Fibroblast of pulmonary artery (primary cell): ENCODE data around the gene OTUD3.
A peak's percentile ranks its signal among the peaks of the same experiment; 100 is the strongest.

ENCODE experiments used
- DNase-seq: peaks from one replicate; pipeline ENCODE4 v3.0.0-alpha.2; 2010; ENCODE audit warnings: low read depth
- H3K4me3 ChIP-seq: replicated peaks from 2 replicates; pipeline ENCODE4 v1.5.1; 2011; ENCODE audit warnings: low read depth, mild to moderate bottlenecking, control low read depth, low read length, moderate library complexity
- TF ChIP-seq, protein P1 (sequence below): IDR thresholded peaks from 2 replicates; pipeline ENCODE4 v1.5.1; 2011; ENCODE audit warnings: mild to moderate bottlenecking, control low read depth, low read length, inconsistent platforms; ENCODE audit errors: missing control alignments

Gene OTUD3

GRCh38 chr1:19918057-19918456 is 35.9 kb downstream of the OTUD3 start:
- no peak overlapping the region for H3K4me3 ChIP-seq
- peak; percentile 89 for DNase-seq
- TF ChIP-seq, protein P1, sequence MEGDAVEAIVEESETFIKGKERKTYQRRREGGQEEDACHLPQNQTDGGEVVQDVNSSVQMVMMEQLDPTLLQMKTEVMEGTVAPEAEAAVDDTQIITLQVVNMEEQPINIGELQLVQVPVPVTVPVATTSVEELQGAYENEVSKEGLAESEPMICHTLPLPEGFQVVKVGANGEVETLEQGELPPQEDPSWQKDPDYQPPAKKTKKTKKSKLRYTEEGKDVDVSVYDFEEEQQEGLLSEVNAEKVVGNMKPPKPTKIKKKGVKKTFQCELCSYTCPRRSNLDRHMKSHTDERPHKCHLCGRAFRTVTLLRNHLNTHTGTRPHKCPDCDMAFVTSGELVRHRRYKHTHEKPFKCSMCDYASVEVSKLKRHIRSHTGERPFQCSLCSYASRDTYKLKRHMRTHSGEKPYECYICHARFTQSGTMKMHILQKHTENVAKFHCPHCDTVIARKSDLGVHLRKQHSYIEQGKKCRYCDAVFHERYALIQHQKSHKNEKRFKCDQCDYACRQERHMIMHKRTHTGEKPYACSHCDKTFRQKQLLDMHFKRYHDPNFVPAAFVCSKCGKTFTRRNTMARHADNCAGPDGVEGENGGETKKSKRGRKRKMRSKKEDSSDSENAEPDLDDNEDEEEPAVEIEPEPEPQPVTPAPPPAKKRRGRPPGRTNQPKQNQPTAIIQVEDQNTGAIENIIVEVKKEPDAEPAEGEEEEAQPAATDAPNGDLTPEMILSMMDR = peak; percentile 94

DNA sequence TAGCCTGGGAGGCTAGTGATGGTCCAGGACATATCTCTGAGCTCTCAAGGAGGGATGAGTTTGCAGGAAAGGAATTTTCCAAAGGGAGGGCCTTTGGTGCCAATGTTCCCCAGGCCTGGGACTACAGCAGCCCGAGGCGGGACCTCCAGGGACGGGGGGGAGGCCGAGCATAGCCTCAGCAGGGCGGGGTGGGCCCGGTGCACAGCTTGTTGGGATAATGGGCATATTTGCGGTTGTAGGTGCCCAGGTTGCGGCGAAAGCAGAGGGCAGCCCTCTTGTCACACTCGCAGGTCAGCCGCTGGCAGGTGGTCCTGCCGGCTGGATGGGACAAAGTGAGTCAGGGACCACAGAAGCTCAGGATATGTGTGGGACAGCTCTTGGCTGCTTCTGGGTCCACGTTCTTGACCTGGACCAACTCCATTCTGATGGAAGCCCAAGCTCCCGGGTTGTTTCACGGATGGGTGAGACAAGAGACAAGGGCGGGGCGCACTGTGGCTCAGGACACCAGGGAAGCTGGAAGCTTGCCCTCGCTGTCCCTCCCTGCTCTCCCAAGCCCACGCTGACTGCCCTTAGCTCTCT is 38.0 kb downstream of the OTUD3 start:
- H3K4me3 ChIP-seq = no peak overlapping the region
- TF ChIP-seq, protein P1 = no peak
- DNase-seq = no peak

- TF ChIP-seq, protein P1 = no peak
- H3K4me3 ChIP-seq = no peak overlapping the region
Measured at GRCh38 chr1:19921310-19921709, 39.1 kb downstream of the OTUD3 start.

GRCh38 chr1:19922015-19922688 is 40.0 kb downstream of the OTUD3 start:
- no peak overlapping the region for H3K4me3 ChIP-seq
- TF ChIP-seq, protein P1 = no peak
- no peak for DNase-seq

More at GRCh38 chr1:19921310-19921709, 39.1 kb downstream of the OTUD3 start:
- DNase-seq = no peak

- TF ChIP-seq, protein P1 = no peak
- no peak within 1 kb of the TSS for H3K4me3 ChIP-seq
- DNase-seq = no peak
Measured at GRCh38 chr1:19923137-19923952, 41.1 kb downstream of the OTUD3 start, which contains the start of gene PLA2G2E. TSS of gene PLA2G2E (minus strand) at chr1:19923617. CDS start at chr1:19923559, 58 bp downstream.

GRCh38 chr1:19923953-19924346 is 41.8 kb downstream of the OTUD3 start:
- DNase-seq = no peak
- TF ChIP-seq, protein P1 = no peak
- H3K4me3 ChIP-seq = no peak overlapping the region
